Loucy (cell line): ENCODE data around the gene RUFY3.

Experiments
- H2AFZ ChIP-seq: fragments of 200-600 bp; sonication (generic); 2 replicates; pipeline ENCODE4 v1.6.0; 2016; ENCODE audit warnings: antibody characterized with exemption, mild to moderate bottlenecking, low read length, moderate library complexity
- H3F3A ChIP-seq: fragments of 200-600 bp; 2 replicates; pipeline ENCODE4 v1.6.0; 2016; ENCODE audit warnings: antibody characterized with exemption, low read depth, mild to moderate bottlenecking
- H3K27me3 ChIP-seq: fragments of 200-600 bp; sonication (generic); 2 replicates; pipeline ENCODE4 v1.6.1; 2014; ENCODE audit warnings: low read length, mild to moderate bottlenecking; ENCODE audit not compliant: insufficient read depth, poor library complexity, severe bottlenecking
- H3K36me3 ChIP-seq: fragments of 200-600 bp; sonication (generic); 2 replicates; pipeline ENCODE4 v1.6.1; 2016; ENCODE audit warnings: low read length; ENCODE audit not compliant: insufficient read depth
- H3K4me1 ChIP-seq: fragments of 200-600 bp; sonication (generic); 2 replicates; pipeline ENCODE4 v1.5.1; 2014; ENCODE audit warnings: low read length, mild to moderate bottlenecking; ENCODE audit not compliant: insufficient read depth, poor library complexity, severe bottlenecking
- H3K4me2 ChIP-seq: fragments of 200-600 bp; sonication (generic); 2 replicates; pipeline ENCODE4 v1.6.0; 2014; ENCODE audit warnings: antibody characterized with exemption, low read length, low read depth, mild to moderate bottlenecking; ENCODE audit not compliant: poor library complexity, severe bottlenecking
- H3K4me3 ChIP-seq: fragments of 200-600 bp; sonication (generic); 2 replicates; pipeline ENCODE4 v1.5.1; 2014; ENCODE audit warnings: low read length, mild to moderate bottlenecking, mixed read lengths; ENCODE audit not compliant: poor library complexity, severe bottlenecking
- H3K79me2 ChIP-seq: fragments of 200-600 bp; sonication (generic); 2 replicates; pipeline ENCODE4 v1.6.1; 2014; ENCODE audit warnings: low read length; ENCODE audit not compliant: insufficient read depth
- H3K9ac ChIP-seq: fragments of 200-600 bp; sonication (generic); 2 replicates; pipeline ENCODE4 v1.6.0; 2014; ENCODE audit warnings: mild to moderate bottlenecking, low read depth, low read length, moderate library complexity; ENCODE audit not compliant: poor library complexity, severe bottlenecking
- H3K9me2 ChIP-seq: fragments of 200-600 bp; sonication (generic); replicated peaks from 2 replicates; pipeline ENCODE4 v1.6.1; 2016; ENCODE audit warnings: low read depth, low read length, mixed read lengths
- H3K9me3 ChIP-seq: fragments of 200-600 bp; sonication (generic); 2 replicates; pipeline ENCODE4 v1.6.1; 2014; ENCODE audit warnings: mild to moderate bottlenecking, antibody characterized with exemption, low read length, low read depth; ENCODE audit not compliant: insufficient read depth
- H4K20me1 ChIP-seq: fragments of 200-600 bp; sonication (generic); 2 replicates; pipeline ENCODE4 v1.6.0; 2014; ENCODE audit warnings: antibody characterized with exemption, low read length, mild to moderate bottlenecking; ENCODE audit not compliant: insufficient read depth, poor library complexity, severe bottlenecking
- CTCF ChIP-seq: fragments of 200-600 bp; sonication (generic); conservative IDR thresholded peaks from 2 replicates; pipeline ENCODE4 v1.5.1; 2014; ENCODE audit warnings: mild to moderate bottlenecking, antibody characterized with exemption, low read length
- EZH2phosphoT487 ChIP-seq: fragments of 200-600 bp; IDR thresholded peaks from 2 replicates; pipeline ENCODE4 v1.6.1; 2018; ENCODE audit warnings: antibody characterized with exemption, mild to moderate bottlenecking, moderate library complexity, borderline replicate concordance

Gene RUFY3

GRCh38 chr4:70747874-70748273 is 26.1 kb downstream of the RUFY3 start:
- TF ChIP-seq EZH2phosphoT487 (no peak), CTCF (no peak)
- Histone ChIP-seq H4K20me1 (no peaks in the 10 kb centered on the region), H3K4me2 (no peak overlapping the region), H3K9ac (no peak overlapping the region), H3K27me3 (no peaks in the 10 kb centered on the region), H3K79me2 (peaks cover 25% of the 10 kb centered on the region), H3K36me3 (no peaks in the 10 kb centered on the region), H3K9me3 (no peaks in the 10 kb centered on the region), H3F3A (no peaks in the 10 kb centered on the region), H3K4me1 (peaks cover 7% of the 10 kb centered on the region), H3K9me2 (no peaks in the 10 kb centered on the region), H2AFZ (no peak overlapping the region), H3K4me3 (no peak overlapping the region)

GRCh38 chr4:70749313-70749712 is 27.5 kb downstream of the RUFY3 start:
- Histone ChIP-seq H3K4me2 (no peak overlapping the region), H3K4me3 (no peak overlapping the region), H4K20me1 (no peaks in the 10 kb centered on the region), H3K79me2 (peaks cover 34% of the 10 kb centered on the region), H3F3A (no peaks in the 10 kb centered on the region), H3K36me3 (no peaks in the 10 kb centered on the region), H3K9me3 (no peaks in the 10 kb centered on the region), H3K4me1 (peaks cover 17% of the 10 kb centered on the region), H3K9ac (no peak overlapping the region), H3K27me3 (no peaks in the 10 kb centered on the region), H3K9me2 (no peaks in the 10 kb centered on the region), H2AFZ (no peak overlapping the region)
- TF ChIP-seq CTCF (no peak), EZH2phosphoT487 (no peak)

GRCh38 chr4:70752236-70752635 is 30.5 kb downstream of the RUFY3 start:
- no peaks in the 10 kb centered on the region for H3K9me2 ChIP-seq
- H3F3A ChIP-seq: no peaks in the 10 kb centered on the region
- no peaks in the 10 kb centered on the region for H3K27me3 ChIP-seq
- H4K20me1 ChIP-seq: no peaks in the 10 kb centered on the region
- no peaks in the 10 kb centered on the region for H3K36me3 ChIP-seq
- H3K9ac ChIP-seq: no peak overlapping the region
- H3K4me3 ChIP-seq: no peak overlapping the region
- peaks cover 32% of the 10 kb centered on the region for H3K79me2 ChIP-seq
- H3K9me3 ChIP-seq: no peaks in the 10 kb centered on the region
- TF ChIP-seq EZH2phosphoT487 (no peak), CTCF (no peak)
- no peak overlapping the region for H2AFZ ChIP-seq
- H3K4me2 ChIP-seq: no peak overlapping the region
- H3K4me1 ChIP-seq: peaks cover 17% of the 10 kb centered on the region
